GM15510 (cell line): ENCODE results near the gene TACC2.

Source experiments
- POLR2A ChIP-seq: IDR thresholded peaks from 3 replicates; pipeline ENCODE4 v1.6.1; 2011; ENCODE audit warnings: borderline replicate concordance; ENCODE audit not compliant: insufficient read length; ENCODE audit errors: extremely low read depth

The TACC2 gene

DNA sequence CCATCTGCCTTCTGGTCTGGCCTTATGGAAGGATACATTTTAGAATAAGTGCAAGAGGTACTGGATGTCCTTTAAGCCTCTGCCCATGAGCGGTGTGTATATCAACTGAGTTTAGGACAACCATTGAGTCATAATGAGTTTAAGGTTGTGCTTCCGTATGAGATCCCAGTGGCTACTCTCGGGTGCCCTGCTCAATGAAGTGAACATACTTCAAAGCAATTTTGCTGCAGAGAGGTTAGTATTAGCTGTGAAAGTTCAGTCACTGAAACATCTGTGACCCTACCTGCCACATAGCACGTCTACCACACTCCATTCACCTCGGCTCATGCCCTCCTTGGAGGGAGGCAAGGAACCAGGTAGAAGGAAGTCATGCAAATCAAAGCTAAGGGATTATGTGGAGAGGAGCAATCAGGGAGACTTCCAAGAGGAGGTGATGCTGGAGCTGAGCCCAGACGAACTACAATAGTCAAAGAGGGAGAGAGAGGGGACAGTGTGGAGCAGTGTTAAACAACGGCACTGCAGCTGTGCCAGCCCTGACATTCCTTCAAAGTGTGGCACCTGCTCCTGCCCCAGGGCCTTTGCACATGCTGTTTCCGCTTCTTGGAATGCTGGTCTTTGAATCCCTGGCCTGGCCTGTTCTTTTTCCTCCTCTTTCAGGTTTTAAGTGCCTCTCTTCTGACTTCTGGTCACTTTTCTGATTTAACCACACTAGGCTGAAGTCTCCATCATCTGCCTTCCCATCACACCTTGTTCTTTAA, 307.6 kb downstream of the TACC2 start:
- no peak for TF ChIP-seq POLR2A

DNA sequence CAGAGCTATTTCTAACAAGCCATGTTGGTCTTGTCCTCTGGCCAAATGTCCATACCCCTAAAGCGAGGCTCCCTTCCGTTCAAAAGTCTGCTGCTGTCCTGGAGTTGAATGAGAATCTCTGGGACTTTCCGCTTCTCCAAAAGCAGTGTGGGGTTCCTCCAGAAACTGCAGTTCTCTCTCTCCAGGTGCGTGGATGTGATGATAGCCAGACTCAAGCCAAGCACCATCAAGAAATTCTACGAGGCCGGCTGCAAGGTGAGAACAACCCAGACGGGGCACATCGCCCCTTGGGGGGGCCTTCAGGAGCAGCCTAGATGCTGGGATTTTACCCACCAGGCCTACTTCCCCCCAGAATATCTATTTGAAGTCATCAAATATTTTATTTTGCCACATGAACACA, 308.6 kb downstream of the TACC2 start:
- TF ChIP-seq POLR2A = no peak

DNA sequence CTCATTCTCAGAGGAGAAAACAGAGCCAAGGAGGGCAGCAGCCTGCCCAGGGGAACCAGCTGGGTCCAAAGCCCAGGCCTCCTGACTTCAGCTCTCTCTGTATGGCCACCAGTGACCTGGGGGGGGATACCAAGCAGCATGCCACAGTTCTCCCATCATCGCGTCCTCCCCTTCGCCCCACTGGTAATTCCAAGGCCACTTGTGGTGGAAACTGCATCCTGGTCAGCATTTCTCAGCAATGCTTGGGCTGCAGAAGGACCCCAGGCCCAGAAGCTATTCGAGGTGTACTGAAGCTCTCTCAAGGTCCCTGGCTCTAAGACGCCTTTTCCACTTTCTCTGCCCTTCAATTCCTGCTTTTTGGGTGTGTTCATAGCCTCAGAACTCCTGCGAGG, 309.2 kb downstream of the TACC2 start:
- no peak for TF ChIP-seq POLR2A

DNA sequence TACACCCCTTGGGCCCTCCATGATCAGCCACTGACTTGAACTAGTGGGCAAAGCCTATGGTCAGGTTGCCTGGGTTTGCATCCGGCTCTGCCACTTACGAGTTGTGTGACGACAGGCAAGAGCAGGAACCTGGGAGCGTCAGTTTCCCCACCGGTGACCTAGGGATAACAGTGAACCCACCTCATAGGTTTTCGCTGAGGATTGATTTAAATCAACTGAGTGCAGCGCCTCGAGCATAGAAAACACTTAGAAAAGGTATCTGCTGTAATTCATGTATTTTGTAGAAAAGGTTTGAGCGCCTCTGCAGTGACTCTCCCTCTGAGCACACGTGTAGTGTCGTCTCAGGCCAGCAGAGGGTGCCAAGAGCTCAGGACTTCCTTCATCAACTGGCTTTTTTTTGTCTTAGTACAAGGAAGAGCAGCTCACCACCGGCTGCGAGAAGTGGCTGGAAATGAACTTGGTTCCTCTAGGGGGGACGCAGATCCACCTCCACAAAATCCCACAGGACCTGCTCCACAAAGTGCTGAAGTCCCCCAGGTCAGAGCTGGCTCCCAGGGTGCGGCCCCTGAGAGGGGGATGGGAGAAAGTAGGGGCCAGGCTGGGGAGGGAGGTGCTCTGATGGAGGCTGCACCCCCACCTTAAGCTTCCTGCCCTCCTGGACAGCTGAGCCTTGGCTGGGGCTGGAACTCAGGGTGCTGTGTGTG, 309.8 kb downstream of the TACC2 start:
- no peak for TF ChIP-seq POLR2A

DNA sequence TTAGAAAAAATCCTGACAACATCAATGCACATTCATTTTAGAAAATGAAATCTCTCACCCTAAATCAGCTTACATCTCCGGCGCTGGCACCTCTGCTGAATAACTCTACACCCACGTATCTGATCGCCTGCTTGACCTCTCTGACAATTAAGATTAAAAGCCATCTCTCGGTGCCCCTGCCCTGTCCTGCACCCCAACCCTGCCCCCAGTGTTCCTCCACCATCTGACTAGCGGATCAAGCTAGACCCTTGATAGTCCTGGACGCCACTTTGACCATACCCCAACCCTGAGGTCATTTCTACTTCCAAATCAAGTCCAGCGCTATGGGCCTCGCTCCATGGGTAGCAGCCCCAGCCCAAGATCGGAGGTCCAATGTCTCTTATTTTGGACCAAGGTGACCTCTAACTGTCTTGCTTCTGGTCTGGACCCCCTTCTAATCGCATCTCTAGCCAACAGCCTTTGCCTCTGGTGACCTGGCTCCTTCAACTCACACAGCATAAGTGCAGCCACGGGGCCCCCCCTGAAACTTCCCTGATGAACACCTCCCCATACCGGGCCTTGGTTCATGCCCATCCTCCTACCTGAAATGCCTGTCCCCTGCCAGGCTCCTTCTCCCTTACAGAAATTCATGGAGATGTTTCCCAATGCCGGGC, 310.6 kb downstream of the TACC2 start:
- no peak for TF ChIP-seq POLR2A

DNA sequence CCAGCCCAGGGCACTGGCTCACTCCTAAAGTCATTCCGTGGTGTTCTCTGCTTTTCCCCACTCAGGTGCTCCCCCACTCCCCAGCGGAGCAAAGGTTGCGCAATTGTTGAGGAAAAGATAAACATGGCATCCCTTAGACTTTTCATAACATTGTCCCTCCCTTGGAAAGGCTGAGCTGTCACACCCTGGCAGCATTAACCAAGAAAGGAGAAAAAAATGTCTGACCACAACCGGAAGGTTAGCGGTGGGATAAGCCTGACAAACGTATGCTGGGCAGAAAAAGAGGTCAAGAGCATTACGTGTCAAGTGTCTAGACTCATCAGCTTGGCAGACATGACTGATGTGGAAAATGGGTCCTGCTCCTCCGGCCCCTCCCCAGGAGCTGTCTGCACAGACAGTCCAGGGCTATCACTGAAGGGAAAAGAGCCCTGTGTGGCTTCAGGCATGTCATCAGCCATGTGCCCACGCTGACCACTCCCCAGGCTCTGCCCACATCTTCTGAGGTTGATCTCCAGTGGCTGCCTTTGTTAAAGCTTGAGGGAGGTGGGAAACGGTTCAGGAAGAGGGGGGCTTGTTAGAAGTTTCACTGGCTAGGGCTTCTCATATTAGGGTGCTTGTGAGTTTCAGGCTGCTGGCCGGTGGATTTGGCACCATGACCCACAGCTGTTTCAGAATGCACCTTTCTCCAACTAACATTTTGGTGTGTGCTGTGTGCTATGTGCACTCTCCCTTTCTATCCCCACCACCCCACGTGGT, 312.3 kb downstream of the TACC2 start:
- TF ChIP-seq POLR2A = no peak

DNA sequence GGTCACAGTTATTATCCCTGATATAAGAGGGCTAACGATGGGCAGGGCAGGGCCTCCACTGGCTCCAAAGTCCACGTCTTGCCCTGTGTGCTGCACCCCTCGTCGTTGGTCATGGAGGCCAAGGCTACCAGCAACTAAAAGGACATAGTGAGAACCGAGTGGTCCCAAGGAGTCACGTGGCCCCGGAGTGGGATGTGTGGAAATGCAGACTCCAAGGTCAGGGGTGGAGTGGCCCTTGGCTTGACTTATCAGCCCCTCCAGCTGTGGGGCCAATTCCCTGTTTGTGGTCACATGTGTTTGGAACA, 312.8 kb downstream of the TACC2 start:
- no peak for TF ChIP-seq POLR2A

DNA sequence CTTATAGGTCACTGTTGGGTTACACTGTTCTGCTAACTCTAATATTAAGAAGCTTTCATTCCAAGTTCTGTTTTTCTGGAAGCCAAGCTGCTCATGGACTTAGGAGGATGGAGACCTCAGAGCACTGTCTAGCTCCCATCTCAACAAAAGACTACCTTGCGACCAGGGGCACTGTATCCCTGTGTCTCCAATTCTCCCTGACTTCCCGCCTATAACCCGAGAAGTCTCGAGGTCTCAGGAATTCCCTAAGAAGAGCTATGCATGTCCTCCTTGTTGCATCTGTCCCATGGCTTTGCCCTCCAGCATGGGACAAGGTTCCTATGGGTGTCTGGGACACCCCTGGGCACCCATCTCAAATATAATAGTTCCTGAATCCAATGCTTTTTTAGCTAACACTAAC, 313.4 kb downstream of the TACC2 start:
- no peak for TF ChIP-seq POLR2A

DNA sequence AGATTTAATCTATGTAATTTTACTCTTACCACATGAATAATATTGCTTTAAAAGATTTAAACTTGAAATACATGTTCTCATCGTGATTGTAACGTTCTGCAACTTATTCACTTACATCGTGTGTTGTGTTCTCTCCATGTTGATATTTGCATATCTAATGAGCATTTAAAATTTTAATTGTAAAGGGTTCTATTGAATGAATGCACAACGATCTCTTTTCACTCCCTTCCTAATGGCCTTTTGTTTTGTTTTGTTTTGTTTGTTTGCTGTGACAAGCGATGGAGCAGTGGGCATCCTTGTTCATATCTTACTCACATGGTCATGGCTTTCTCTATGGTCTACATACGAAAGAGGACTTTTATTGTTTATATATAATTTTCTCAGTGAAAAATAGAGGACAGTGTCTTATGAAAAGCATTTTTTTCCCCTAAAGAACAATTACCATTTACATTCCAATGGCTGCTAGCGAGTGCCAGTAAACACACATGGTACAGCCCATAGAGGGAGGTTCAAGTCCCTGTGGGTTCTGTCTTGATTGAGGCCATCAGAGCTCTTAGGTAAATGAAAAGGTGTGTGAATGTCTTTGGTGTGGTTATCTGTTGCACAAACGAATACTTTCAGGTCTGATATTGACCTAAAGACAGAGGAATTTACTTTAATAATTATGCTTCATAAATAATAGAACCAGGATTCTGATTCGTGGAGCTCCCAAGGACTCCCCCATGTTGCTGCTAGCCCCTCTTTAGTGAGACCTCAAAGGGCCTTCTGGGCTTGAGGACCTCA, 314.5 kb downstream of the TACC2 start:
- no peak for TF ChIP-seq POLR2A
